ENCODE results near the gene SRGAP3.

Gene SRGAP3

GRCh38 chr3:9158865-9159630 lies 90.4 kb downstream of the SRGAP3 start:
- H3K4me1 ChIP-seq (ENCODE audit: control insufficient read depth, insufficient read depth, low read length), result peaks cover 6% of the 10 kb centered on the region
- no peaks in the 10 kb centered on the region for H3K36me3 ChIP-seq (ENCODE audit: control insufficient read depth, insufficient read depth, low read length)
- no peaks in the 10 kb centered on the region for H3K27me3 ChIP-seq (ENCODE audit: control insufficient read depth, insufficient read depth, low read length)
- no peaks in the 10 kb centered on the region for H3K9me3 ChIP-seq (ENCODE audit: control insufficient read depth, insufficient read depth, low read depth, low read length)
- H3K9ac ChIP-seq (ENCODE audit: low read length), result no peak overlapping the region
- H3K27ac ChIP-seq (ENCODE audit: low read depth, low read length), result no peak overlapping the region
- H3K4me3 ChIP-seq (ENCODE audit: low read depth, low read length), result no peak overlapping the region

- Histone ChIP-seq H3K27me3 (ENCODE audit: control insufficient read depth, insufficient read depth, low read length) (no peaks in the 10 kb centered on the region), H3K36me3 (ENCODE audit: control insufficient read depth, insufficient read depth, low read length) (no peaks in the 10 kb centered on the region), H3K9me3 (ENCODE audit: control insufficient read depth, insufficient read depth, low read depth, low read length) (no peaks in the 10 kb centered on the region), H3K27ac (ENCODE audit: low read depth, low read length) (no peak overlapping the region), H3K9ac (ENCODE audit: low read length) (no peak overlapping the region), H3K4me1 (ENCODE audit: control insufficient read depth, insufficient read depth, low read length) (peaks cover 9% of the 10 kb centered on the region), H3K4me3 (ENCODE audit: low read depth, low read length) (no peak overlapping the region)
Measured at GRCh38 chr3:9157651-9158362, 91.6 kb downstream of the SRGAP3 start.

GRCh38 chr3:9156604-9157003 lies 92.8 kb downstream of the SRGAP3 start:
- peaks cover 6% of the 10 kb centered on the region; the same call in 1 of the 2 replicates for H3K9me3 ChIP-seq (ENCODE audit: control insufficient read depth, insufficient read depth, low read depth, low read length)
- H3K27ac ChIP-seq (ENCODE audit: low read depth, low read length), result no peak overlapping the region
- H3K36me3 ChIP-seq (ENCODE audit: control insufficient read depth, insufficient read depth, low read length), result no peaks in the 10 kb centered on the region
- no peak overlapping the region for H3K9ac ChIP-seq (ENCODE audit: low read length)
- H3K27me3 ChIP-seq (ENCODE audit: control insufficient read depth, insufficient read depth, low read length), result no peaks in the 10 kb centered on the region
- peaks cover 9% of the 10 kb centered on the region for H3K4me1 ChIP-seq (ENCODE audit: control insufficient read depth, insufficient read depth, low read length)
- H3K4me3 ChIP-seq (ENCODE audit: low read depth, low read length), result no peak overlapping the region

- Histone ChIP-seq H3K27ac (ENCODE audit: low read depth, low read length) (no peak overlapping the region), H3K36me3 (ENCODE audit: control insufficient read depth, insufficient read depth, low read length) (no peaks in the 10 kb centered on the region), H3K4me3 (ENCODE audit: low read depth, low read length) (no peak overlapping the region), H3K27me3 (ENCODE audit: control insufficient read depth, insufficient read depth, low read length) (no peaks in the 10 kb centered on the region), H3K9me3 (ENCODE audit: control insufficient read depth, insufficient read depth, low read depth, low read length) (peaks cover 17% of the 10 kb centered on the region; the same call in 1 of the 2 replicates), H3K9ac (ENCODE audit: low read length) (no peak overlapping the region), H3K4me1 (ENCODE audit: control insufficient read depth, insufficient read depth, low read length) (peaks cover 9% of the 10 kb centered on the region)
Measured at GRCh38 chr3:9155028-9155427, 94.4 kb downstream of the SRGAP3 start.

GRCh38 chr3:9153904-9154619 lies 95.4 kb downstream of the SRGAP3 start:
- no peak overlapping the region for H3K4me3 ChIP-seq (ENCODE audit: low read depth, low read length)
- no peak overlapping the region for H3K27ac ChIP-seq (ENCODE audit: low read depth, low read length)
- H3K9ac ChIP-seq (ENCODE audit: low read length), result no peak overlapping the region
- peaks cover 17% of the 10 kb centered on the region; the same call in 1 of the 2 replicates for H3K9me3 ChIP-seq (ENCODE audit: control insufficient read depth, insufficient read depth, low read depth, low read length)
- H3K4me1 ChIP-seq (ENCODE audit: control insufficient read depth, insufficient read depth, low read length), result peaks cover 9% of the 10 kb centered on the region
- no peaks in the 10 kb centered on the region for H3K27me3 ChIP-seq (ENCODE audit: control insufficient read depth, insufficient read depth, low read length)
- H3K36me3 ChIP-seq (ENCODE audit: control insufficient read depth, insufficient read depth, low read length), result no peaks in the 10 kb centered on the region

GRCh38 chr3:9151240-9151639 lies 98.2 kb downstream of the SRGAP3 start:
- Histone ChIP-seq H3K4me3 (ENCODE audit: low read depth, low read length) (no peak overlapping the region), H3K27ac (ENCODE audit: low read depth, low read length) (no peak overlapping the region), H3K9me3 (ENCODE audit: control insufficient read depth, insufficient read depth, low read depth, low read length) (peaks cover 17% of the 10 kb centered on the region; the same call in 1 of the 2 replicates)

GRCh38 chr3:9149566-9149965 lies 99.9 kb downstream of the SRGAP3 start:
- H3K4me3 ChIP-seq (ENCODE audit: low read depth, low read length), result no peak overlapping the region
- no peak overlapping the region for H3K9ac ChIP-seq (ENCODE audit: low read length)
- H3K27ac ChIP-seq (ENCODE audit: low read depth, low read length), result no peak overlapping the region
- peaks cover 8% of the 10 kb centered on the region for H3K4me1 ChIP-seq (ENCODE audit: control insufficient read depth, insufficient read depth, low read length)
- no peaks in the 10 kb centered on the region for H3K27me3 ChIP-seq (ENCODE audit: control insufficient read depth, insufficient read depth, low read length)
- no peaks in the 10 kb centered on the region for H3K36me3 ChIP-seq (ENCODE audit: control insufficient read depth, insufficient read depth, low read length)
- peaks cover 17% of the 10 kb centered on the region for H3K9me3 ChIP-seq (ENCODE audit: control insufficient read depth, insufficient read depth, low read depth, low read length)

More at GRCh38 chr3:9151240-9151639, 98.2 kb downstream of the SRGAP3 start:
- Histone ChIP-seq H3K36me3 (ENCODE audit: control insufficient read depth, insufficient read depth, low read length) (no peaks in the 10 kb centered on the region), H3K9ac (ENCODE audit: low read length) (no peak overlapping the region), H3K4me1 (ENCODE audit: control insufficient read depth, insufficient read depth, low read length) (peaks cover 9% of the 10 kb centered on the region), H3K27me3 (ENCODE audit: control insufficient read depth, insufficient read depth, low read length) (no peaks in the 10 kb centered on the region)

- Histone ChIP-seq H3K4me1 (ENCODE audit: control insufficient read depth, insufficient read depth, low read length) (no peaks in the 10 kb centered on the region), H3K27ac (ENCODE audit: low read depth, low read length) (no peak overlapping the region), H3K9ac (ENCODE audit: low read length) (no peak overlapping the region), H3K27me3 (ENCODE audit: control insufficient read depth, insufficient read depth, low read length) (no peaks in the 10 kb centered on the region), H3K36me3 (ENCODE audit: control insufficient read depth, insufficient read depth, low read length) (no peaks in the 10 kb centered on the region), H3K9me3 (ENCODE audit: control insufficient read depth, insufficient read depth, low read depth, low read length) (peaks cover 21% of the 10 kb centered on the region), H3K4me3 (ENCODE audit: low read depth, low read length) (no peak overlapping the region)
Measured at GRCh38 chr3:9147896-9148266, 101.6 kb downstream of the SRGAP3 start.

GRCh38 chr3:9147215-9147895 lies 102.1 kb downstream of the SRGAP3 start:
- no peak overlapping the region for H3K9ac ChIP-seq (ENCODE audit: low read length)
- H3K27ac ChIP-seq (ENCODE audit: low read depth, low read length), result no peak overlapping the region
- H3K4me3 ChIP-seq (ENCODE audit: low read depth, low read length), result no peak overlapping the region
- peaks cover 21% of the 10 kb centered on the region for H3K9me3 ChIP-seq (ENCODE audit: control insufficient read depth, insufficient read depth, low read depth, low read length)
- H3K4me1 ChIP-seq (ENCODE audit: control insufficient read depth, insufficient read depth, low read length), result no peaks in the 10 kb centered on the region
- H3K27me3 ChIP-seq (ENCODE audit: control insufficient read depth, insufficient read depth, low read length), result no peaks in the 10 kb centered on the region
- H3K36me3 ChIP-seq (ENCODE audit: control insufficient read depth, insufficient read depth, low read length), result no peaks in the 10 kb centered on the region

GRCh38 chr3:9146367-9147071 lies 102.9 kb downstream of the SRGAP3 start:
- Histone ChIP-seq H3K27ac (ENCODE audit: low read depth, low read length) (no peak overlapping the region), H3K36me3 (ENCODE audit: control insufficient read depth, insufficient read depth, low read length) (no peaks in the 10 kb centered on the region), H3K9ac (ENCODE audit: low read length) (no peak overlapping the region), H3K4me3 (ENCODE audit: low read depth, low read length) (no peak overlapping the region), H3K27me3 (ENCODE audit: control insufficient read depth, insufficient read depth, low read length) (no peaks in the 10 kb centered on the region), H3K9me3 (ENCODE audit: control insufficient read depth, insufficient read depth, low read depth, low read length) (peaks cover 14% of the 10 kb centered on the region), H3K4me1 (ENCODE audit: control insufficient read depth, insufficient read depth, low read length) (no peaks in the 10 kb centered on the region)

All from HUES6 (cell line).